Stimulated activated CD8-positive, alpha-beta memory T cell treated with anti-CD3 and anti-CD28 coated beads, Interleukin-15, amount 100 ng/mL, for 1 hour (primary cell): ENCODE data around the gene PRKCH.
A peak's percentile ranks its signal among the peaks of the same experiment; 100 is the strongest.

Source experiments
- DNase-seq: peaks from one replicate; pipeline ENCODE4 v3.0.0-alpha.2; 2020; ENCODE audit warnings: low read depth

Gene PRKCH

DNA sequence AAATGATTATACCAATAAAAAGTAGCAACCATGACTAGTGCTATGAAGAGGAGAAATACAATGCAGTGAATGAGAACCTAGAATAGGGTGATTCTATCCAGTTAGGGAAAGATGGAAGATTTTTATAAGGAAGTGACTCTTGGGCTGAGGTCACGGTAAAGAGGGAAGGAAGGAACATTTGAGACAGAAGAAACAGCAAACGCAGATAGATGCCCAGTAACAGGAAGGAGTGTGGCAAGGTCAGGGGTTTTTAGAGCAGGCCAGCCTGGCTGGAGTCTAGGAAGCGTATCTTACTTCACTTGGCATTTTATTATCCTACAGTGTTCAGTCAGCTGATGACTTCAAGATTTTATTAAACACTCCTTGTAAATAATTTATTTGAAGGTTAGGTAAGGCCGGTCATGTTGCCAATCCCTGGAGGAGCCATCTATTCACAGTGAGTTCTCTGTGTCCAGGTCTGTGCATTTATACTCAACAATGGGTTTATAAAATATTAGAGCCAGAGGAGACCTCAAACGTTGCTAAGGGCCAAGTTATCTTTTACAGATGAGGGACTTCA, 170.6 kb downstream of the PRKCH start:
- no peak for DNase-seq

DNA sequence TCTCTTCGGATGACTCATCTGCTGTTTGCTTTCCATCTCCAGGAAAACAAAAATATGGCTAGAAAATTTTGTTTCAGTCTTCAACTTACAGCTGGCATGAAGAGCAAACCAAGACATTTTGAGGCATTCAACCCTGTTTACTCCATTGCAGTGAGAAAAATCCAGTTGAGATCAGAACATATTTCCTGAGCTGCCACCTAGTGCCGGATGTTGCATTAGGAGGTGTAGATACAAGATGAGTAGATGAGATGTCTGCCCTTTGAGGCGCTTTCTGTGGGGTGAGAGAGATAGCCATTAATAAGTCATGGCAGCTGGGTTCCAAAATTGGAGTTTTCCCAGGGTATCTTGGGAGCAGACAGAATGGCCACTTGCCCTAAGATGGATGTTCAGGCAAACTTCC, 171.1 kb downstream of the PRKCH start:
- DNase-seq, result no peak

DNA sequence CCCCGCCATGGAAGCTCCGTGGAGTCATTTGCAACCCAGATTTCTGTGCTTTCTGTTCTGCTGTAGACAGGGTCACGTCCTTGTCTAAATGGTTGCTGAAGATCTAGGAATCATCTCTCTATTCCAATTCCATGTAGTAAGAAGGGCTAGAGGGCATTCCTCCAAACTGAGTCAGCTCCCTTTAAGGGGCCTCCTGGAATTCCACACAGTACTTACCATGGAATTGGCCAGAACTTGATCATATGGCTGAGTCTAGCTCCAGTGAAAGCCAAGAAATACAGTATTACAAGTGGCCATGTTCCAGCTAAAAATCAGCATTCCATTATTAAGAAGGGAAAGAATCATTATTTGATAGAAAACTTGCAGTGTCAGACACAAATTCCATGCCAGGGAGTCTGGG, 171.9 kb downstream of the PRKCH start:
- DNase-seq, result no peak

DNA sequence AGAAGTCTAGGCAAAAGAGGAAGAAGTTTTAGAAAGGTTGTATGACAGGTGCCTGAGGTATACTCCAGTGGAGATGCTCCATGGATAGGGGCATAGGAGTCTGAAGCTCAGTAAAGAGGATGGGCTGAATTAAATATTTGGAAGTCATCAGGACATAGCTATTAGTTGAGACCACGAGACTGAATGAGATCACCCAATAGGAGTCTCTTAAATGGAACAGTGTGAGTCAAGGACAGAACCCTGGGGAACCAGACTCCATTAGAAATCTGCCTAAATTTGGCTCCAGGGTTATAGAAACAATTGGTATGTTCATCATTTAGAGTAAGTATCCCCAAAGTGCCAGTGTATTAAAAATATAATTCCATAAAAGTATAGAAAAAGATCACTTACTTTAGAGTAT, 172.6 kb downstream of the PRKCH start:
- no peak for DNase-seq

DNA sequence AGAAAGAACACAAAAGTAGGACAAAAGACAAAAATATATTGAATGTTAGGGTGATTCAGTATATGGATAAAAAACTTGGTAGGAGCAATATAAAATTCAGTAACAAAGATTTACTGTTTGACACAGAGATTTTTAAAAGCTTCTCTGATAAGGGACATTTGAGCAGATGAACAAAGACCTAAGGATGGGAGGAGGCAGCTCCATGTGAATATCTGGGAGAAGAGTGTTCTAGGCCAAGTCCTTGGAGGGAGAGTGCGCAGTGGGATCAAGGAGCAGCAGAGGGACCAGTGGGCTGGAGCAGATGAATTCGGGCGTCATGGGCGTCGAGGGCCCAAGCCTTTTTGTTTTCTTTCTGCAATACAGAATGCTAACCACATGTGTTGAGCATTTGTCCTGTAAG, 174.4 kb downstream of the PRKCH start:
- no peak for DNase-seq

DNA sequence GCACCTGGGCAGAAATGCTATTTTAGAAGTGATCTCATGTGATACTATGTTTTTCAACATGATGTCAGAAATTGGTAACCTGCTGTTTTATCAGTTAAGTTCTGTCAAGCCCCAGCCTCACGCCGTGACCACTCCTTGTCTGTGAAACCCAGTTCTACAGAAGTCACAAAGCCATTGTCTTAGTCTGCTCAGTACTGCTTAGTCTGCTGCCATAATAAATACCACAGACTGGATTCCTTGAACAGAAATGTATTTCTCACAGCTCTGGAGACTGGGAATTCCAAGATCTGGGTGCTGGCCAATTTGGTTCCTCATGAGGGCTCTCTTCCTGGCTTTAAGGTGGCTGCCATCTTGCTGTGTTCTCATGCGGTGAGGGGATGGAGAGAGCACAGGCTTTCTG, 176.9 kb downstream of the PRKCH start:
- DNase-seq, result no peak

DNA sequence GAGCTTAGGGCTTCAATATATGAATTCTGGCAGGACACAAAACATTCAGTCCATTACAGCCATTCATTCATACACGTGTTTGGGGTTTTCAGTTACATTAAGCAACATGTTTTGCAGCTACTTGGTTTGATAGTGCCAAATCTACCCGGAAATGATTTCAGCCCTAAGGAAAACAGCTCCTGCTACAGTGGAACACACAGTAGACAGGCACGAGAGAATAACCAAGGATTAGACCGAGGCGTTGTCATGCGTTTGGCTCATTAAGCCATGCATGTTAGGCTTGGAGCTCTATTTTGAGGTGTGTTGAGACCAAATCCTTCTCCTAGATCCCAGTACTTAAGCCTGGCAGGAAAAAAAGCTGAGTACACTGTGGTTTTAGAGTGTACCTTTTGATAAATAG, 177.4 kb downstream of the PRKCH start:
- no peak for DNase-seq

DNA sequence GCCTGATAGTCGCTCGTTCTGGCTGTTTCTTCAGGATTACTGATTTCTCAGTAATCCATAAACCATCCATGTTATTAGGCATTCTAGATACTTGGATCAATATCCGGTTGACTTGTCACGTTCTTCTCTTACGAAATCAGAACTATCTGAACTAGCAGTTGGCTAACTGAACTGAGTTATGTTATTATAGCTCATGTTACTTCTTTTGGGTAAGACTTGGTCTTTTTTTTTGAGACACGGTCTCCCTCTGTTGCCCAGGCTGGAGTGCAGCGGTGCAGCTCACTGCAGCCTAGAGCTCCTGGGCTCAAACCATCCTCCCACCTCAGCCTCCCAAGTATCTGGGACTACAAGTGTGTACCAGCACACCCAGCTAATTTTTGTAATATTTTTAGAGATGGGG, 178.6 kb downstream of the PRKCH start:
- no peak for DNase-seq

DNA sequence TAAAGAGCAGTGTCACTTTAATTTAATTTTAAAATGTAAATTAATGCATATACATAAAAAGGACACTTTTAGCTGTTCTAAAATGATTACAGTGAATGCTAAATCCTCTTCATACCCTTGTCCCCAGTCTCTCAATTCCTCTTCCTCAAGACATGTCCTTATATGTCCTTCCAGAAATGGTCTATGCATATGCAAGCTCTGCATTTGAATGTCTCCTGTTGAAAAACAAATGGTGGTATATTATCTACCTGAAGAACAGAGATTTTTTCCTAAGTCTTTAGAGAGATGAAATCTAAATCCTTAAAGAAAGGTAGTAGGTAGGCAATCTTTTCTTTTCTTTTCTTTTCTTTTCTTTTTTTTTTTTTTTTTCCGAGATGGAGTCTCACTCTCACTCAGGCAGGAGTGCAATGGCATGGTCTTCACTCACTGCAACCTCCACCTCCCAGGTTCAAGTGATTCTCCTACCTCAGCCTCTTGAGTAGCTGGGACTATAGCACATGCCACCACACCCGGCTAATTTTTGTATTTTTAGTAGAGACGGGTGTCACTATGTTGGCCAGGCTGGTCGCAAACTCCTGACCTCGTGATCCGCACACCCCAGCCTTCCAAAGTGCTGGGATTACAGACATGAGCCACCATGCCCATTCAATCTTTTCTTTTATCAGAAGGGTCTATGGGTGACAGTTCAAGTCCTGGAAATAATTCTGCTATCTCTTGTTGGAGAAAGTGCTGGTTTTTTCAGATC, 180.5 kb downstream of the PRKCH start:
- no peak for DNase-seq

DNA sequence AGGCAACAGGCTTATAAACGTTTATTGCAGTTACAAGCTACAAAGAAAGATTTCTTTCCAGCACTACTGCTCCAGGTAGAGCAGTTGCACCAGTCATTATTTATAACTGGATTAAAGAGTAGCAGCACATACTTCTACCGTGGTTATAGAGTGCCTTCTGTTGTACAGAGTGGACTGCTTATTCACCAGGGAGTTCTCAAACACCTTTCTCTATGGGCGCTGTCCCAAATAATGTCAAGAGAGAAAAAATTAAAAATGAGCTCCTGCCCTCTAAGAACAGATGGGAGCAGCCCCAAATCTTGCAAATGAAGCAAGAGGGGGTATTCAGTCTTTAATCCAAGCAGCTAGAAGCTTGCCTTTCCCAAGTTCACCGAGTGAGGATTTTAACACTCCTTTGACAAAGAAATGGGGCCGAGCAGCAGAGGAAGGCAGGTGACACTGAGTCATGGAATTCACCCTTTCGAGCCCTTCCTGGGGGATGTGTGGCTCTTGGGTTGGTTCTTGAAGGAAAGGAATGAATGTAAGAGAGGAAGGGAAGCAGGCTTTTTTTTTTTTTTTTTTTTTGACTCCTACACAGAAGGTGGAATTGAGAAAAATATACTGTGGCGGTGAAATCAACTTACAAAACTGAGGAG, 181.2 kb downstream of the PRKCH start:
- DNase-seq, result no peak

DNA sequence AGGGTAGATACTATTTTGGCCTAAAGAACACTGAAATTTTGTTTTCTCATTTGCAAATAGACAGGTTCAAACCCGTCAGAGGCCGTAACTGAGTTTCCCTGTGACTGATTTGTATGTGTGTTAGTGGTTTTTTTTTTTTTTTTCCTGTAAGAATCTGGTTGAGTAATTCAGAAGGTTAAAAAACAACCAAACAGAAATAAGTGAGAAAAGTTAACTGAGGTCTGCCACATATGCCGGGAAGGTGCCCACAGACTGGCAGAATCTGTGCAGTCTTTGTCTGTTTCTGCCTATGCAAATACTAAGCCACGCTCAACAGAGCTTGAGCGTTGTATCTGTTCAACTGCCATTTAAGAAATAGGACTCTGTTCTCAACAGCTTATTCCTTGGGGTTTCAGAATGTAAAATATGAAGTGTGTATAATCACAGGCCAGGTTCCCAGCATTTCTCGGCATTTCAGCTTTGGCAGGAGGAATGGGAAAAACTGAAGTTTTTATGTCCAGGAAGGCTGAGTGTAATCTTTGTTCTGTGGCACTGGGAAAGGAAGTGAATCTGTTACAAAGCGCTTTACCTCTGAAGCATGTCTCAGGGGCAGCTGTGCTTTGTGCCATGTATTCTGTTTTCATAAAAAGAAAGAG, 181.9 kb downstream of the PRKCH start:
- DNase-seq, result peak; percentile 14

DNA sequence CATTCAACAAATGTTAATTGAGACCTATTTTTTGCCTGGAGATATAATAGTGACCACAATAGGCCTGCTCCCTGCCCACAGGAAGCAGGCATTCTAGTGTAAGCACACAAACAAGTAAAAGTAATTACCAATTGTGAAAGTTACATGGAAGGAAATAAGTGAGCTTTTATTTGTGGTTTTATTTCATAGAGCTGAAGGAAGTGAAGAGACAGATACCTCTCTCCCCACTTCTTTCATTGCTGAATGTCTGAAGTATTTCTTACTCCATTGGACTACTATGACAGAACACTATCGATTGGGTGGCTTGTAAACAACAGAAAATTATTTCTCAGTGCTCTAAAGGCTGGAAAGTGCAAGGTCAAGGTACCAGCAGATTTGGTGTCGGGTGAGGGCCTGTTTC, 183.5 kb downstream of the PRKCH start:
- DNase-seq, result no peak

DNA sequence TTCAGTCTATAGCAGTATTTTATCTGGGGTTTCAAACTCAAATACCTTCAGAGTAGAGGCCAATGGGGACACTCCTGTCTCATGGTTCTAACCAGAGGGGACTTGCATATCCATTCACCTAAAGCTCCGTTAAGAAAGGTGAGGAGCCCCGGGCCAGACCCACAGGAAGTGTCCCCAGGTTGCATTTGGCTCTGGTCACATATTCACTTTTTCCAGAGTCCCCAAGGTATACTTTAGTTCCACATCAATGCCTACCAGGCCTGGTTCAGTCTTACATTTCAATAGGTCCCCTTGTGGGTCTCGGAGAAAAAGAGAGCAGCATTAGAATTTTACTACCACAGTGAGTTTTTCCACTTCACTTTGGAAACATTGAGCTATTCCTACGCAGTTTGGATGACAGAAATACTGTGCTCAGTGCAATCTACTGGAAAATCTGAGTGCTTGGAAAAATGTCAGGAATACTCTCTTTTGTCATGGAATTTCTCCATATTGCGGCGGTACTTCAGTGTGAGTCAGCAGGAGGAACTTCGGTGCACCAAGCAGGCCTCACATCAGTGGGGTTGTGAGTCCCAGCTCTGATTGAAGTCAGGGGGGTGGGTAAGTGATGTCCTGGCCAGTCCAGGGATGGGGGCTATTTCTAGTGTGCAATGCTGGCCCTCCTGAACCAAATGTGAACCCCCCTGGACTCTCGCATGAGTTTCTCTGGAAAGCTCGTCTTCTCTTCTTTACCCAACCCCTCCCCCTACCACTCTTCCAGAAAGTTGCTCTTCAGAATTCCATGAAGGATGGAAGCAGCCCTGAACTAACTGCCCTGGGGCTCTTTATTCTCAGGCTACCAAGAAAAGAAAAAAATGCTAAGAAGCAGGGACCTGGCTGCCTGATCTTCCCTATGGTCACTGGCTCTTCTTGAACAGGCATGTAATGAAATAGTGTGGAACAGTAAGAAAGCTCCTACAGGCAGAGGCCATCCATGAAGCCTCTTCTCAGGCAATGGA, 184.7 kb downstream of the PRKCH start:
- no peak for DNase-seq

DNA sequence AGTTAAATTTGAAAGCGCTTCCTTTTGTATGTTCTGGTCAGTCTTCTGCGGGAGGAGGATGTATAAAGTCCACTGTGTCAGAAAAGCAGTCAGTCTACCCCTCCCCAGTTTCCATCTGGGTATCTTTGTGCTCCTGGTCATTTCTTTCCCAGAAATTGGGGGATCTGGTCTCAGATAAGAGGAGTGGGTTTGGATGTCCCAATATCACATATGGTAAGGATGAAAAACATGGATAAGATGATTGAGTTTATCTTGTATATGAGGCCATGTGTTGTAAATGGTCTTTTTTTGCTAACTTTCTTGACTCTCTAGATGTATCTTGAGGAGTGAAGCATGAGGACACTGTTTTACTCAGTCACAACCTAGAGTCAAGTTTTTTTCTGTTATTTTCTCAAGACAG, 187.1 kb downstream of the PRKCH start:
- DNase-seq, result no peak

DNA sequence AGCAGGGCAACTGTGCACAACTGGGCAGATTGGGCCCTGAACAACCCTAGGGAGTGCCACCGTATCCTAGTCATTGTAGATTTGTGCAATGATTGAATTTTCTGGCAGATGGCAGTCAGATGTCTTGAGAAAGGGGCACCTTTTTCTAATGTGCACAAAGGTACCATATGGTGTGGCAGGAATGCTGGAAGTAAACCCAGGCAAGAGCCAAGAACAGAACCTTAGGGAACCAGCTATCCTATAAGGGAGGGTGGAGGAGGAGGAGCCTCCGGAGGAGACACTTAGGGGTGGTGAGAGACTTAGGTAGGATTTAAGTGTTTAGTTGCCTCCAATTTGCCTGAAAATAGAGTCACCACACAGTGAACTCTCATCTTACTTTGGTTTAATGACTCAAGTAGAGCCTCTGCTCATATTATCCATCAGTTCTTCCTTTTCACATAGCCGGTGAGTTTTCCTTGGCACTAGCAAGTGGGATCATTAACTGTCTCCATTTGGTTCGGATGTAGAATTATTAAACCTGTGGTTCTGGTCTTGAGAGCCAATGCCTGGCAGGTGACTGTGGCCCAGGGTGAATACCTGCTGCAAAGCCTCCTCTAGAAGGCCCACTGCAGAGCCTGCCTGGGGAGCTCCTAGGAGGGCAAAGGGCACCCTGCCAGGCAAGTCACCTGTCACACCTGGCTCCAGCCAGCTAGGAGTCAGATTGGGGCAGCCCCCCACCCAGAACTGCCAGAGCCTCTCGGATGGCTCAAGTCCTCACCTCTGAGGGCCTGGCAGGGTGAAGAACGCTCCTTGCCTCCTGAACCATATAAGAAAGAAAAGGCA, 189.6 kb downstream of the PRKCH start:
- no peak for DNase-seq

DNA sequence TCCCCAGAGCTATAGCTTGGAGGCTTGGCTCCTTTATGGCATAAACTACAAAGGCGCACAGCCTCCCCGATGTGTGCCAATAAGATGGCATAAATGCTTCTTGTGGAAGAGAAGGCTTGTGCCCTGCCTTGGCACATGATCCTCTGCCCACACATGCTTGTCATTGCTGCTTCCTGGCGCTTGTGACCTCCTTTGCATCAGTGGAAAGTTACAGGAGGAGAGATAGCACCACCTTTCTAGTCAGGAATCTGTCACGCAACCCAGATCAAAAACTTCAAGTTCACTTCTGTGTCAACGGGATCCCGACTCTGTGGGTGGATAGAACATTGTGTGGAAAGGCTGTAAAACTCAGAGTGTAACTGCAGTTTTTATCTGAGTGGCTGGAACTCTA, 190.2 kb downstream of the PRKCH start:
- DNase-seq, result no peak

DNA sequence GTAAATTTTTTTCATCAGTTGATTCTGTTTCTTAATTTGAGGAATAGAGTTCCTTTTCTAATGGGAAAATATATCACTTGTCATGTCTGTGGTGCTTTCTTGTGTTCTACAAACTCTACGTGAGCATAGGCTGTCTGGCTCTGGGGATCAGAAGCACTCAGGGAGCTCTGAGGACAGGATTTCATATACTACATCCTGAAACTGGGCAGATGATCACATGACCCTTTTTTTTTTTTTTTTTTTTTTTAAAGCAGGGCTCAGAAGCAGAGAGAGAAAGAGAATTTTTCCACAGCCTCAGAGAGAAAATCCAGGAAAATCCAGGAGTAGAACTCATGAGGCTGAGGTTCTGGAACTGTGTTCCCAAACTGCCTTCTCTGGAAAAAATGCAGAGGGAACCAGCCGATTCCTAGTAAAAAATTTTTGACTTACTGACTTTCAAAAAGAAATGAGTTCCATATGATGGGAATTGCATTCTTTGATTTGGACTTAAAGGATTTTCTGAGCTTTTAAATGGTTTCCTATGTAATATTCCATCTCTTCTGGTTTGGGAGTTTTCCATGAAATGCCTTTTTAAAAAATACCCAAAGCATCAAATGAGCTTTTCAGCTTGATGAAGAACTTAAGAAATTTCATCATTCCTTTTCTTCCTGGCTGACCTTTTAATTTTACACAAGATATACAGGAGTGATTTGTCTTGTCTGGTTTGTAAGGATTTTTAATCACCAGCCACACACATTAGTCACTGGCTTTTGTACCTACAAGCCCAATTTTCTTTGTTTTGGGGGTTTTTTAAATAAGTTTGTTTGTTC, 190.9 kb downstream of the PRKCH start:
- DNase-seq, result no peak

DNA sequence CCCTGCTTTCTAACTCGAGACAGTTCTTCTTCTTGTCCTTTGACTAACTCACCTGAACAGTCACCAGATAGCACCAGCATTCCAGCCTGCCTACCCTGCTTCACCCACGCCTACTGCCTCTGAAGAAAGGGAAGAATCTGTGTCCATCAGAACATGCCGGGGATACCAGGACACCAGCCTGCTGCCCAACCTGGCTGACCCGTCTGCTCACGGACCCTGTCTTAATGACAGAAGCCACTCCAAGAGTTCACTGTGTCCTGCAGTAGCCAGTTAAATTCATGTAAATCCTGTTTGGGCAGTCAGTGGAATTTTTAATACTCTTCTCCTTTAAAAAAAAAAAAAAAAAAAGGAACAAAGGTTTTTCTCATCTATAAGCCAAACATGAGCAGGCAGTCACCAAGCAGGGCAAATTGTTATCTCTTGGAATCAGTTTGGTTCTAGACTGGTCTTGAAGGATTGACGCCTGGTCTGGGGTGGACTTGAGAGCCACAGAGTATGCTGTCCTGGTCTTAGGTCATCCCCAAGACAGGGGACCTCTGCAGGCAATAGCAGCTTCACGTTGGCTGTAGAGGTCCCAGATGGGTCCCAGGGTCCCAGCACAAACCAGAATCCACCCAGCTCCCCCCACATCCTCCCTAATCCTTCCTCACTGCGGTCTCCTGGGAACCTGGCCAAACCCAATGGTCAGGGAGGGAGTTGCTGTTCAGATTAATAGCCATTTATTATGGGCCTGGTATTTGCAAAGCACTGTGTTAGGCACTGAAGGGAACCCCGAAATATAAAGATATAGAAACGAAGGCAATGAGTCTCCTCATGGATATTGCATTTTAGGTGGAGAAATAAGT, 192.8 kb downstream of the PRKCH start:
- no peak for DNase-seq

DNA sequence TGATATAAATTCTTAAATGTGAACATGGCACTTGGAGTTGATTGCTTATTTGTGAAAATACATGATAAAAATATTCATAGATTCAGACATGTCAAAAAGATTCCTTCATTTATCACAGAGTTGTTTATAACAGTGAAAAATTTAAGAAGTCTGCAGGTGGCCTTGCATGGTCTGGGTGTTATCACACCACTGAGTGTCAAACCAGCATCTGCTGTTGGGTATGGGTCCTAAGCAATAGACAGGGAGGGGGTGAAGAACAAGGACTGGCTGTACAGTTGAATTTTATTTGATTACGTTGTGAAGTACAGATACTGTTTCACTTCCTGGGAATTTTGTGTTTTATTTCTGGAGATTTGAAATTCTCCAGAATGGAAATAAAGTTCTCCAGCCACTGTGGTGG, 193.5 kb downstream of the PRKCH start:
- no peak for DNase-seq
